H1 (cell line): ENCODE measurements around the gene CORO6. TPM values are rescaled to one million over a fixed set of nuclear protein-coding genes. Genes with fewer than 3 reads are reported as not detected.
A peak's percentile ranks its signal among the peaks of the same experiment; 100 is the strongest.

Source experiments
- CHD7 ChIP-seq: fragments of 300-600 bp; sonication (generic); IDR thresholded peaks from 2 replicates; pipeline ENCODE4 v1.7.1; 2012; ENCODE audit warnings: low read length, moderate library complexity, mild to moderate bottlenecking, inconsistent platforms; ENCODE audit not compliant: insufficient replicate concordance
- CTCF ChIP-seq, 3 experiments: IDR thresholded peaks; 1 replicate in 2 of 3; 2 replicates in 1 of 3; pipeline versions ENCODE4 v1.5.1 to v1.6.1; 2011; ENCODE audit warnings: low read length in 3 of 3, mild to moderate bottlenecking in 3 of 3, inconsistent platforms in 2 of 3, low read depth in 1 of 3, moderate library complexity in 1 of 3; ENCODE audit not compliant: insufficient read depth in 1 of 3; ENCODE audit errors: control extremely low read depth in 1 of 3
- KDM4A ChIP-seq: IDR thresholded peaks from one replicate; pipeline ENCODE4 v1.7.1; 2012; ENCODE audit warnings: low read depth, mild to moderate bottlenecking, moderate library complexity, low read length, inconsistent platforms; ENCODE audit not compliant: severe bottlenecking
- MAX ChIP-seq: IDR thresholded peaks from 2 replicates; pipeline ENCODE4 v1.6.1; 2012; ENCODE audit warnings: inconsistent platforms
- SIN3A ChIP-seq, 2 experiments: IDR thresholded peaks in 1 of 2; conservative IDR thresholded peaks in 1 of 2; 2 replicates each; pipeline ENCODE4 v1.6.1; 2011 to 2012; ENCODE audit warnings: low read length in 2 of 2, improper control_type of control experiment in 1 of 2, low read depth in 1 of 2, mild to moderate bottlenecking in 1 of 2
- polyA plus RNA-seq, 7 experiments: library from polyadenylated mRNA; depleted of rRNA in 3 of 7; stranded (reverse) in 5 of 7; unstranded in 2 of 7; fragments of >200 nt in 5 of 7; fragments of 200-250 nt in 2 of 7; gene quantifications; 1 replicate in 5 of 7; 2 replicates in 1 of 7; 4 replicates in 1 of 7; pipeline versions ENCODE4 v1.2.1 to v1.2.3, GENCODE V29; 2011 to 2013; ENCODE audit warnings: missing spikeins in 2 of 7, mixed read lengths in 2 of 7
- total RNA-seq: library from RNA; stranded (reverse); fragmentation: NEBNext Ultra II Directional; extraction: Animal tissue kit (Norgen Biotek cat#: 25700); gene quantifications from 2 replicates; pipeline ENCODE4 v1.2.1, GENCODE V29; 2021

Gene CORO6
- total and polyA plus RNA-seq, 2 of the 8 experiments (the other 6 are each of a cell fraction or from before 2014, with no cell fraction given), result 2.5 to 8.6 TPM

- peak; percentile 37 for TF ChIP-seq KDM4A
- TF ChIP-seq MAX, result peak; percentile 37; the same call in 1 of the 2 replicates
- TF ChIP-seq SIN3A (conservative IDR thresholded peaks at IDR 0.05 in 1 of 2, IDR thresholded peaks at IDR 0.05 in 1 of 2; ENCODE audit: low read depth in 1 of 2, low read length in 2 of 2), result peak; percentile 44 to 51; a peak in 1 of 4 replicates
- peak; percentile 20 to 33 (median 26) for TF ChIP-seq CTCF (IDR thresholded peaks at IDR 0.05; ENCODE audit: control extremely low read depth in 1 of 3, insufficient read depth in 1 of 3, low read depth in 1 of 3, low read length in 3 of 3)
- TF ChIP-seq CHD7, result no peak
These were observed 56.9 kb downstream of the CORO6 start (continued) for GRCh38 chr17:29565643-29566472.
